Esophagus muscularis mucosa (tissue), 4 donors: ENCODE measurements around the gene ADAMTS19.

Source experiments
- EP300 ChIP-seq: sonication (generic); formaldehyde crosslinking; IDR thresholded peaks from one replicate; pipeline ENCODE4 v1.6.1; 2017; ENCODE audit warnings: antibody characterized with exemption
- POLR2A ChIP-seq: fragments of 450-650 bp; IDR thresholded peaks from one replicate; pipeline ENCODE4 v1.6.1; 2017; ENCODE audit warnings: antibody characterized with exemption, moderate library complexity, mild to moderate bottlenecking, low read depth
- POLR2AphosphoS5 ChIP-seq, 2 donors: sonication (generic); formaldehyde crosslinking; IDR thresholded peaks; one replicate each; pipeline ENCODE4 v1.6.1; 2017; ENCODE audit warnings: antibody characterized with exemption in 2 of 2
- TF ChIP-seq, protein P1 (sequence below), 3 experiments: fragments of 200-600 bp in 2 of 3; fragments of 450-650 bp in 1 of 3; sonication (generic) in 2 of 3; IDR thresholded peaks; one replicate each; pipeline ENCODE4 v1.5.1; 2017 to 2019; ENCODE audit warnings: antibody characterized with exemption in 3 of 3, mild to moderate bottlenecking in 2 of 3, moderate library complexity in 1 of 3

DNA sequence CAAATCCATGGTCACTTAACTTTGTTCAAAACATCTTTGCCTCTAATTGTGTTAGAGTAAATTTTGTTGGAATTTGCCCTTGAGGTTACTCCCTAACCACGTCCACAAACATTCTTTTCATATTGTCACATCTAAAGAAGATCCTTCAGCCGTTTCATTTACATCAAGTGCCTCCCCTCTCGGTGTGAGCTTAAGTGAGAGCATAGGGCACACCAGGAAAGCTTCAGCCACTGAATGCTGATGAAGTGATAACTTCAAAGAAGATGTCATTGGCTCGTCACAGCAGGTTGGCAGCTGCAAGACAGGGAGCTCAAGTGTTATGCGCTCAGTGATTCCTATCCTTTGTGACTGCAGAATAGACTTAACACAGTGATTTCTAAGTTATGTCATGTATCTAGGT is 49.6 kb upstream of the ADAMTS19 start:
- no peak for TF ChIP-seq POLR2A
- TF ChIP-seq, protein P1, sequence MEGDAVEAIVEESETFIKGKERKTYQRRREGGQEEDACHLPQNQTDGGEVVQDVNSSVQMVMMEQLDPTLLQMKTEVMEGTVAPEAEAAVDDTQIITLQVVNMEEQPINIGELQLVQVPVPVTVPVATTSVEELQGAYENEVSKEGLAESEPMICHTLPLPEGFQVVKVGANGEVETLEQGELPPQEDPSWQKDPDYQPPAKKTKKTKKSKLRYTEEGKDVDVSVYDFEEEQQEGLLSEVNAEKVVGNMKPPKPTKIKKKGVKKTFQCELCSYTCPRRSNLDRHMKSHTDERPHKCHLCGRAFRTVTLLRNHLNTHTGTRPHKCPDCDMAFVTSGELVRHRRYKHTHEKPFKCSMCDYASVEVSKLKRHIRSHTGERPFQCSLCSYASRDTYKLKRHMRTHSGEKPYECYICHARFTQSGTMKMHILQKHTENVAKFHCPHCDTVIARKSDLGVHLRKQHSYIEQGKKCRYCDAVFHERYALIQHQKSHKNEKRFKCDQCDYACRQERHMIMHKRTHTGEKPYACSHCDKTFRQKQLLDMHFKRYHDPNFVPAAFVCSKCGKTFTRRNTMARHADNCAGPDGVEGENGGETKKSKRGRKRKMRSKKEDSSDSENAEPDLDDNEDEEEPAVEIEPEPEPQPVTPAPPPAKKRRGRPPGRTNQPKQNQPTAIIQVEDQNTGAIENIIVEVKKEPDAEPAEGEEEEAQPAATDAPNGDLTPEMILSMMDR (IDR thresholded peaks at IDR 0.05) = no peak
- no peak for TF ChIP-seq EP300
- no peak for TF ChIP-seq POLR2AphosphoS5 (IDR thresholded peaks at IDR 0.05)
